Measurements from ENCODE around the gene PADI3.

DNA sequence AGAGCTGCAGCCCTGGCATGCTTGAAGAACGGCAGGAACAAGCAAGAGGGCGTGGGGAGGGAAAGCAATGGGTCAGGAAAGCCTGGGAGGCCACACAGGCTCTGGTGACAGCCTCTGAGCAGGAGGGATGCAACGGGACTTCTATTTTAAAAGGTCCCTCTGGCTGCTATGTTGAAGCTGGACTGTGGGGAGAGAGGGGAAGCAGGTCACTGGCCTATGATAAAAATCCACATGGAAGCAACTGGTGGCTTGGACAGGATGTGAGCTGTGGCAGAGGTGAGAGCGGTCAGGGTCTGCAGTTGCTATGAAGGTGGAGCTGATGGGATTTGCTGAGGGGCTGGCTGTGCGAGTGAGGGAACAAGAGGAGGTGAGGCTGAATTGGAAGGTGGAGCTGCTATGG is 32.8 kb upstream of the PADI3 start:
- TF ChIP-seq TCF12 (IDR thresholded peaks at IDR 0.05; ENCODE audit: low read depth) (no peak), REST (IDR thresholded peaks at IDR 0.05; ENCODE audit: low read depth) (no peak), NFIC (IDR thresholded peaks at IDR 0.05) (no peak), EP300 (IDR thresholded peaks at IDR 0.05; ENCODE audit: borderline replicate concordance) (no peak), EGR1 (IDR thresholded peaks at IDR 0.05) (no peak), TAF1 (IDR thresholded peaks at IDR 0.05; ENCODE audit: low read depth) (no peak), RAD21 (IDR thresholded peaks at IDR 0.05; ENCODE audit: low read depth) (no peak), CEBPB (IDR thresholded peaks at IDR 0.05) (no peak)
